G401 (cell line): ENCODE measurements around the gene PSME3. TPM values are rescaled to one million over a fixed set of nuclear protein-coding genes. Genes with fewer than 3 reads are reported as not detected.
A peak's percentile ranks its signal among the peaks of the same experiment; 100 is the strongest.
"Not testable (repeated sequence)": the region's sequence is repeated elsewhere in the genome, so short reads cannot be mapped to it uniquely, and the experiment has no call there.

Source experiments
- DNase-seq: peaks from one replicate; pipeline ENCODE4 v3.0.0-alpha.2; 2015; ENCODE audit warnings: low spot score
- in situ Hi-C: cut with HindIII; loops from 2 replicates; pipeline ENCODE4 v1.10.0; 2016; ENCODE audit warnings: low sequenced_read_pairs, mixed read lengths
- total RNA-seq: library from RNA; depleted of rRNA; stranded (reverse); fragments of >200 nt; shearing (Covaris generic); gene quantifications from 2 replicates; pipeline ENCODE4 v1.2.3, GENCODE V29; 2014

Gene PSME3
- total RNA-seq, 1 experiment from 2014 or later, result 116 TPM

DNA sequence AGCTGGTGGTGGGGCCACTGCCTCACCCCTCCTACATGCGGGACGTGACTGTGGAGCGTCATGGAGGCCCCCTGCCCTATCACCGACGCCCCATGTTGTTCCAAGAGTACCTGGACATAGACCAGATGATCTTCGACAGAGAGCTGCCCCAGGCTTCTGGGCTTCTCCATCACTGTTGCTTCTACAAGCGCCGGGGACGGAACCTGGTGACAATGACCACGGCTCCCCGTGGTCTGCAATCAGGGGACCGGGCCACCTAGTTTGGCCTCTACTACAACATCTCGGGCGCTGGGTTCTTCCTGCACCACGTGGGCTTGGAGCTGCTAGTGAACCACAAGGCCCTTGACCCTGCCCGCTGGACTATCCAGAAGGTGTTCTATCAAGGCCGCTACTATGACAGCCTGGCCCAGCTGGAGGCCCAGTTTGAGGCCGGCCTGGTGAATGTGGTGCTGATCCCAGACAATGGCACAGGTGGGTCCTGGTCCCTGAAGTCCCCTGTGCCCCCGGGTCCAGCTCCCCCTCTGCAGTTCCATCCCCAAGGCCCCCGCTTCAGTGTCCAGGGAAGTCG, 34.6 kb downstream of the PSME3 start:
- DNase-seq, in situ Hi-C loops: not testable (repeated sequence)

DNA sequence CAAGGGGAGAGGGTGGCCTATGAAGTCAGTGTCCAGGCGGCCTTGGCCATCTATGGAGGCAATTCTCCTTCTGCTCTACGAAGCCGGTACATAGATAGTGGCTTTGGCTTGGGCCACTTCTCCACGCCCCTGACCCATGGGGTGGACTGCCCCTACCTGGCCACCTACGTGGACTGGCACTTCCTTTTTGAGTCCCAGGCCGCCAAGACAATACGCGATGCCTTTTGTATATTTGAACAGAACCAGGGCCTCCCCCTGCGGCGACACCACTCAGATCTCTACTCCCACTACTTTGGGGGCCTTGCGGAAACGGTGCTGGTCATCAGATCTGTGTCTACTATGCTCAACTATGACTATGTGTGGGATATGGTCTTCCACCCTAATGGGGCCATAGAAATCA, 35.1 kb downstream of the PSME3 start:
- in situ Hi-C loops, result no loop called here
- no peak for DNase-seq

DNA sequence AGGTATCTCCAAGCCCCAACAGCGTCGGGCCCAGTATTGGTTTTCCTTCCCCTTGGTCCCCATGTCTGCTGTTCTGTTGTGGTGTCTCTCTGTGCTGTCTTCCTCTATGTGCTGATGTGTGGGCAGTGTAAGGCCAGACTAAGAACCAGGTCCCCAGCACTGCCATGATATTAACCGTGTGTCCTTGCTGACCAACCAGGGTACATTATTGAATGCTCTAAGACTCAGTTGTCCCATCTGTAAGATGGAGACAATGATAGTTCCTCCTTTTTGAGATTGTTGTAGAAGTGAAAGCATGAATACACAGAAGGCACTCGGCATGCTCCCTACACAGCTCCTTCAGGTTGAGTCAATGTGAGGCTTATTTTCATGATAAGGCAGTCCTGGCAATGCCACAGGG, 38.5 kb downstream of the PSME3 start:
- in situ Hi-C loops, result no loop called here
- DNase-seq, result no peak

- in situ Hi-C loops, result no loop called here
- no peak for DNase-seq
Measured at GRCh38 chr17:42872251-42872965, 39.2 kb downstream of the PSME3 start.

- in situ Hi-C loops, result no loop called here
- DNase-seq, result no peak
Measured at GRCh38 chr17:42873315-42873714, 40.1 kb downstream of the PSME3 start.

DNA sequence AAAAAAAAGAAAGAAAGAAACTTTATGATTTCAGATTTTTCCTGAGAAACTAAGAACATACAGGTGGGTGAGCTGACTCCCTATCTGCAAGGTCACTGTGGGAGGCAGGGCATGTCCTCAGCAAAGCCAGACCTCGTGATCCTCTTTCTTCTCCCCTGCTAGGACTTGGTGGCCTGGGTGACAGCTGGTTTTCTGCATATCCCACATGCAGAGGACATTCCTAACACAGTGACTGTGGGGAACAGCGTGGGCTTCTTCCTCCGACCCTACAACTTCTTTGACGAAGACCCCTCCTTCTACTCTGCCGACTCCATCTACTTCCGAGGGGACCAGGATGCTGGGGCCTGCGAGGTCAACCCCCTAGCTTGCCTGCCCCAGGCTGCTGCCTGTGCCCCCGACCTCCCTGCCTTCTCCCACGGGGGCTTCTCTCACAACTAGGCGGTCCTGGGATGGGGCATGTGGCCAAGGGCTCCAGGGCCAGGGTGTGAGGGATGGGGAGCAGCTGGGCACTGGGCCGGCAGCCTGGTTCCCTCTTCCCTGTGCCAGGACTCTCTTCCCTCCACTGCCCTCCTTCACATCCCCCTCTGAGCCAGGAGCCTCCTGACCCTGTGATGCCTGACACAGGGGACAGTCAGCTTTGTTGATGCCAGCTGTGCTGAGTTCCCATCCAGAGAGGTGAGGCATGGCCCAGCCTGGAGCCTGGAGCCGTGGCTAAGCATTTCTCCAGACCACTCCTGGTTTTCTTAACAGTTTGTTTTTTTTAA, 40.9 kb downstream of the PSME3 start:
- in situ Hi-C loops, DNase-seq: not testable (repeated sequence)

- no peak for DNase-seq
- in situ Hi-C loops, result no loop called here
Measured at GRCh38 chr17:42877037-42877436, 43.8 kb downstream of the PSME3 start.

DNA sequence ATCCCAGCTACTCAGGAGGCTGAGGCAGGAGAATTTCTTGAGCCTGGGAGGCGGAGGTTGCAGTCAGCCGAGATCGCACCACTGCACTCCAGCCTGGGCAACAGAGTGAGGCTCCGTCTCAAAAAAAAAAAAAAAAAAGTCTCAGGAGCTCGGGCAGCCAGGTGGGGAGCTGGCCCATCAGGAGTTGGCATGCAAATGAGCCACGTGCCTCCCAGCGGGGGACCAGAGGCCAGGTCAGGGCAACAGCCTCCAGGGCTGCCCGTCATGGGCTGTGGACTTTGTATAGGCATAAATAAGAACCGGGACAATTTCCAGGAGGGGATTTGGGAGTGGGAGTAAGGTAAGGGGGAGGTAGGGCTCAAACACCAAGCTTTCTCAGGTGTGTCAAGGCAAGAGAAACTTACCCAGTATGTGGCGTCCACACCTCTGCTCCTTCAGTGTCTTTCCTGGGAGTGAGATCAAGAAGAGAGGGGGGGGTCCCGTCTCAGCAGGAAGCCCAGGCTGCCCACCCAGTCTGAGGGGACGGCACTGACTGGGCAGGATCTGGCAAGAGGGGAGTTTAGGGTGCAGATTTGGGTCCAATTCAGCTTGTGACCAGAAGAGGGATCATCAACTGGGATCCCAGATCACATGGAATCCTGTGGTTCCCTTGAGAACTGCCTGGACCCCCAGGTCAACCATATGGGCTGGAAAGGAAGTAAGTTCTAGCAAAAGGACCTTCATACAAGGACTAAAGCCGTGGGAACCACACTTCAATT, 45.1 kb downstream of the PSME3 start:
- DNase-seq, result no peak
- in situ Hi-C loops, result no loop called here

GRCh38 chr17:42878924-42879595, 45.9 kb downstream of the PSME3 start:
- in situ Hi-C loops, result no loop called here
- DNase-seq, result no peak

DNA sequence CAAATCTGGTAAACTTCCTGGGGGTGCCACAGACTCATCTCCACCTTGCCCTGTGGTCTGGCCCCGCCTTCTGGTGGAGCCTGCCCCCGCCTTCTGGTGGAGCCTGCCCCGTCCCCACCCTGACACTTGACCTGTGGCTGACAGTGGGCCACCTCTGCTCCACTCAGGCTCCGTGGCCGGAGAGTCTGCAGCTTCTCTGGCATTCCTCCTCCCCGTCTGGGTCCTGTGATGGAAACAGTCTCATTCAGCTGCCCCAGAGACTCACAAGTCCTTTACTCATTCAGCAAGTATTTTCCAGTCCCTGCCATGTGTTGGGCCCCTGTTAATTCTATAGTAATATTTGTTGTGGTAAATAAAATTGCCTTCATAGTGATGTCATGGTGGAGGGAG, 46.4 kb downstream of the PSME3 start:
- in situ Hi-C loops, result no loop called here

GRCh38 chr17:42880776-42881310, 47.6 kb downstream of the PSME3 start:
- in situ Hi-C loops, result no loop called here
- DNase-seq, result peak; percentile 2

More for the DNA sequence above, 46.4 kb downstream of the PSME3 start:
- DNase-seq, result no peak

GRCh38 chr17:42881706-42882105, 48.5 kb downstream of the PSME3 start:
- in situ Hi-C loops, DNase-seq: not testable (repeated sequence)

DNA sequence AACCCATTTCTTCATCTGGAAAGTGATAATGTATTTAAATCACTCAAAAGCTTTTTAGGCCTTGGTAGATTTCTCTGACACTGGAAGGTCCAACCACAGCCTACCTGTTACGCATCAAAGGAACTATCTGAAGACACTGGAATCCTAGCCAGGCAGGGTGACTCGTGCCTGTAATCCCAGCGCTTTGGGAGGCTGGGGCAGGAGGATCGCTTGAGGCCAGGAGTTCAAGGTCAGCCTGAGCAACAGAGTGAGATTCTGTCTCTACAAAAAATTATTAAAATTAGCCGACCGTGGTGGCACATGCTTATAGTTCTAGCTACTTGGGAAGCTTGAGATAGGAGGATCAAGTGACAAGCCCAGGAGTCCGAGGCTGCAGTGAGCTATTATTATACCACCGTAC, 49.0 kb downstream of the PSME3 start:
- in situ Hi-C loops, result no loop called here
- DNase-seq, result no peak

- in situ Hi-C loops, result no loop called here
- DNase-seq, result no peak
Measured at GRCh38 chr17:42883802-42884558, 50.8 kb downstream of the PSME3 start.

DNA sequence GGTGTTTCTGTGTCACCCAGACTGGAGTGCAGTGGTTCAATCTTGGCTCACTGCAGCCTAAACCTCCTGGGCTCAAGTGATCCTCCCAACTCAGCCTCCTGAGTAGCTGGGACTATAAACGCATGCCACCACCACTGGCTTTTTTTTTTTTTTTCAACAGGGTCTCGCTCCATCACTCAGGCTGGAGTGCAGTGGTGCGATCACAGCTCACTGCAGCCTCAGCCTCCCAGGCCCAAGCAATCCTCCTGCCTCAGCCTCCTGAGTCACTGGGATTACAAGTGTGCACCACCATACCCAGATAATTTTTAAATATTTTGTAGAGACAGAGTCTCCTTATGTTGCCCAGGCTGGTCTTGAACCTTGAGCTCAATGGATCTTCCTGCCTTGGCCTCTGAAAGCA, 52.6 kb downstream of the PSME3 start:
- in situ Hi-C loops, DNase-seq: not testable (repeated sequence)

DNA sequence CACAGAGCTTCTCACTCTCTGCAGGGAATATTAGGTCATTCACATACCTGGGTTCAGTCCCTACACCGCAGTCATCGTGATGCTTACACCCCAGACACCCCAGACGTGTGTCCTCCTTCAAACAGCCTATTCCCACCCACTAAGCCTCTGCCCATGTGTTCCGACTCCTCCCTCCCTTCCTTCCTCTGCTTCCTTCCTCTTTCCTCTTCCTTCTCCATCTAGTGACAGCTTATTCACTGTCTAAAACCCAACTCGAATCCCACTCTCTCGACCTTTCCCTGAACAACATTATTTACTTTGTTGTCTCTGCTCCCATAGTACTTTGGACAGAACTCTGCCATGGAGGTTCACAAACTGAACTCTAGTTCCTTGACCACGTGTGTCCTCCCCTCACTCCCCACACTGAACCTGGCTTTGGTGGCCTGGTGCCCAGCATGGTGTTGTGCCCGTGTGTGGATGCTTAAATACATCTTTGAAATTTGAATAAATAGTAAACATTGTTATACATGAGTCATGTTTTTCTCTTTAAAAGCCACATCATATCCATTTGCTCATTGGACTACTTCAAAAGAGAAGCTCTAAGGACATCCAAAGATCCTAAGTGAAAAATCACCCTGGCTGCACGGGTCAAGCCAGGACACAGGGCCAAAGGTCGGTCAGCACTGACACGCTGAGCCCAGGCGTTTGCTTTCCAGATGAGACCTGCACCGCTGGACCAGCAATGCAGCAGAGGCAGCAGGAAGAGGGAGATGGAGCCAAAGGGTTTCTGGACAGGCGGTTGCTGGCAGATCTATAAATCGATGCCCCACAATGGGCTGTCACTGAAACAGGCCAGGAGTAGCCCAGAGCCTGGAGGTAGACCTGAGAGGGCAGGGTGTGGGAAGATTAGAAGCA, 53.3 kb downstream of the PSME3 start:
- in situ Hi-C loops, result no loop called here
- no peak for DNase-seq

DNA sequence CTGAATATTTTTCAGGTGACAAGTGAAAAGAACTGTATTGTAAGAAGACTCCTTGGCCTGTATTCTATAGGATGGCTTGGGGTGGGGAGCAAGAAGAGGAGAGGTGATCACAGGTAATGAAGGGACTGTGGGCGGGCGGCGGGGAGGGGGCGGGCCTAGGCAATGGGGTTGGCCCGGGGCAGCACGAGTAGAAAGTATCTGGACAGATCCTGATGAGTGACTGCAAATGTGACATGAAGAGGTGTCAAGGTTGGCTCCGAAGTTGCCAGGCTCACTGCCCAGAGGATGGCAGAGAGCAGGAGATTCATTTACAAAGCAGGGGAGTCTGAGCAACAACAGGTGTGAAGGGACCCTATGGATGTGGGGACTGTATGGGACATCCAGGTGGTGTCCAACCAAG, 56.6 kb downstream of the PSME3 start:
- in situ Hi-C loops, result no loop called here
- no peak for DNase-seq
